ENCODE results near the gene ZNF24.
A peak's percentile ranks its signal among the peaks of the same experiment; 100 is the strongest.

The ZNF24 gene

GRCh38 chr18:35352778-35353177 is 8.6 kb upstream of the ZNF24 start:
- H3K27ac ChIP-seq = no peak overlapping the region
- TF ChIP-seq ZFX (IDR thresholded peaks at IDR 0.05) = no peak
- no peak for TF ChIP-seq CTCF (conservative IDR thresholded peaks at IDR 0.05)

GRCh38 chr18:35352283-35352682 is 8.1 kb upstream of the ZNF24 start:
- TF ChIP-seq ZFX (IDR thresholded peaks at IDR 0.05) (no peak), CTCF (conservative IDR thresholded peaks at IDR 0.05) (no peak)

GRCh38 chr18:35348001-35348400 is 3.8 kb upstream of the ZNF24 start:
- no peak for TF ChIP-seq ZFX (IDR thresholded peaks at IDR 0.05)
- TF ChIP-seq CTCF (conservative IDR thresholded peaks at IDR 0.05) = no peak
- no peak overlapping the region for H3K27ac ChIP-seq

More at GRCh38 chr18:35352283-35352682, 8.1 kb upstream of the ZNF24 start:
- no peak overlapping the region for H3K27ac ChIP-seq

GRCh38 chr18:35345950-35346349 is 1.7 kb upstream of the ZNF24 start:
- H3K27ac ChIP-seq = peak overlapping the region; percentile 94
- TF ChIP-seq CTCF (conservative IDR thresholded peaks at IDR 0.05) (no peak), ZFX (IDR thresholded peaks at IDR 0.05) (no peak)

GRCh38 chr18:35345460-35345921 is 1.3 kb upstream of the ZNF24 start:
- no peak for TF ChIP-seq CTCF (conservative IDR thresholded peaks at IDR 0.05)
- TF ChIP-seq ZFX (IDR thresholded peaks at IDR 0.05) = no peak
- H3K27ac ChIP-seq = peak overlapping the region; percentile 94

- TF ChIP-seq ZFX (IDR thresholded peaks at IDR 0.05) (no peak), CTCF (conservative IDR thresholded peaks at IDR 0.05) (no peak)
- H3K27ac ChIP-seq = peak overlapping the region; percentile 94
These were observed 678 bp upstream of the ZNF24 start for GRCh38 chr18:35344736-35345459.

GRCh38 chr18:35343488-35343935 is 708 bp downstream of the ZNF24 start:
- no peak for TF ChIP-seq ZFX (IDR thresholded peaks at IDR 0.05)
- no peak for TF ChIP-seq CTCF (conservative IDR thresholded peaks at IDR 0.05)
- peak overlapping the region; percentile 94 for H3K27ac ChIP-seq
